Activated CD4-positive, alpha-beta T cell treated with anti-CD3 and anti-CD28 coated beads for 1 hour (primary cell): ENCODE data around the gene PIK3C2B.
"Not testable (repeated sequence)": the region's sequence is repeated elsewhere in the genome, so short reads cannot be mapped to it uniquely, and the experiment has no call there.

Source experiments
- DNase-seq: peaks from one replicate; pipeline ENCODE4 v3.0.0-alpha.2; 2020

Gene PIK3C2B

DNA sequence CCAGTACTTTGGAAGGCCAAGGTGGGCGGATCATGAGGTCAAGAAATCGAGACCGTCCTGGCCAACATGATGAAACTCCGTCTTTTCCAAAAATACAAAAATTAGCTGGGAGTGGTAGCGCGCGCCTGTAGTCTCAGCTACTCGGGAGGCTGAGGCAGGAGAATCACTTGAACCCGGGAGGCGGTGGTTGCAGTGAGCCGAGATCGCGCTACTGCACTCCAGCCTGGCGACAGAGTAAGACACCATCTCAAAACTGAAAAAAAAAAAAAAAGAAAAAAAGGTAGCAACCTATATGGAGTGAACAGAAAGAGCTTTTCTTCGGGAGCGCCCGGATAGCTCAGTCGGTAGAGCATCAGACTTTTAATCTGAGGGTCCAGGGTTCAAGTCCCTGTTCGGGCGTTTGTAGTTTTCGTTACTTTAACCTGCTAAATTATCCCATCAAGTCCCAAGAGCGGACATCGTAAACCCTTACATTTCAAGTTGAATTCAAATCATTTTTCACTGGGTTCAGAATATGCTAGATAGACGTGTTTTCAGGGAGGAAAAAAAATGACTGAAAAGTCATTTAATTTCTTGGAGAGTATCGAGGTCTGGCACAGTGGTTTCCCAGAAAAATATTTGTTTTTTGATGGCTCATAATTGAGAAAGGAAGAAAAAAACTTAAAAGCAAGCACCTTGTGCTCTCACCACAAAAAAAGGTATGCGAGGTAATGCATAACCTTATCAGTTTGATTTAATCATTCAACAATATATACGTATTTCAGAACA lies 11.8 kb upstream of the PIK3C2B start:
- DNase-seq: peak; percentile 56

DNA sequence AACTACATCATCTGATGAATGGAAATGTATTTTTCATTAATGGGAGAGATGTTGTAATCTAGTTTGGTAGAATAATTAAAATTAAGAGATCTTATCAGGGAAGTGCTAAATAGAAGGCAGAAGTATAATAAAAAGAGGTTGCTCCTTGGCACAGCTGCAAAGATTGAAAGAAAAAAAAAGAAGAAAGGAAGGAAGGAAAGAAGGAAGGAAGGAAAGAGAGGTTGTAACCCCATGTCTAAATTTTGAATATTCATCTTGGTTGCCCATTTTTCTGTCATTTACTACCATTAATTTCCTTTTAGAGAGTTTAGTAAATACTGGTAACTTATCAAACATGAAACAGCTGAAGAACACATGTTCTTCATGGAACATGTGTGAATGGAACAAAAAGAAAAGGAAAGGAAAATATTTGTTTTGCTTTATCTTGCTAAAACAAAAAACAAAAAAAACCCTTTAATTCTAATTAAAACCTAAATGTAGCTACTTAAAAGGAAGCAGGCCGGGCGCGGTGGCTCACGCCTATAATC lies 11.1 kb upstream of the PIK3C2B start:
- DNase-seq: no peak

DNA sequence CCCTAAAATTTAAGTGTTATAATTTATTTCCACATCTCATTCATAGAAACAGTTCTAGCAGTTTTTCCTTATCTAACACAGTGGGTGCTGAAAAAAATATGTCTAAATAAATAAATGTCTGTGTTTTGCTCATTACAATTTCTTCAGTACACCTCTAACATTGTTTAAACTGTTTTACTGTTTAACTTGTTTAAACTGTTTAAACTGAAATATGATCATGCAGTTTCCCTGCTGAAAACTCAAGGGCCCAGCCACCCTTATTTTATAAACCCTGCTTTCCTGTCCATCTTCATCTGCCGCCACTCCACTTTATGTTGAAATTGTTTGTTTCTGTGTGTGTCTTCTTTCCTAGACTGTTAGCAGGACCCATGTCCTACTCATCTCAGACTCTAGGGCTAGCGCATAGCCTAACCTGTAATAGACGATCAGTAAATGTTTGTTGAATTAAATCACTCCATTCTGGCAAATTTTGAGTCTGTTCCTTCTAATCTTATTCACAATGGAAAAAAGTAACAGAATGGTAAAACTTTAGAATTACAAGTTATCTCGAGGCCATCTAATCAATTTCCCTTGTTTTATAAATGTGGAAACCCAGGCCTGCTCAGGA lies 9.4 kb upstream of the PIK3C2B start:
- no peak for DNase-seq

DNA sequence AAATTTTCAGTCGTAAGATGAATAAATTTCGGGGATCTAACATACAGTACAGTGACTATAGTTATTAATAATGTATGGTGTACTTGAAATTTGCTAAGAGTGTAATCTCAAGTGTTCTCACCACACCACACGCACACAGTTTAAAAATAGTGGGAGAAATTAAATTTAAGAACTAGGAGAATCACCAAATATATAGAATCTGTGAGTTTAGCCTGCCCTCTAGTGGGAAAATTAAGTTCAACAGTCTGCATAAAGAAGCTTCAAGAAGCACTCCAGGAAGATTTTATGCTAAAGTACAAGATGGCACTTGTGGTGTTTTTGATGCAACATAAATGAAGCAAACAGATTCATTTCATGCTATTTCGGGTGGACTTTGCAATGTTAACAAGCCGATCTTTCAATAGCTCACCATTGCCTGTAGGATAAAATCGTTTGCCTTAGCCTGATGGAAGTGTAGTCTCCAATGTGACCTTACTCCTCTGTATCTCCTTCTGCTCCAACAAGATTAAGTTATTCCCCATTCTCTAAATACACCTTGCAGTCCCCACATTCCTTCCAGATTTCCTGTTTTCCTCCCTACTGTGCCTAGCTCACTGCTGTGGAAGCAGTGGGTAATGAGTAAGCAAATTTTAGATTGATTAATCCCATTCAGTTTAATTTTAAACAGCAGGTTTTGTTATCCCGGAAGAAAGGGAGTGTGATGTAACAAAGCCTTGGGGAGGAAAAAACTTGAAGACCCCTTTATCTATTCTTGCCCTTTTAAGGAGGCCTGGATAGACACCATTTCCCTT lies 8.7 kb upstream of the PIK3C2B start:
- no peak for DNase-seq

DNA sequence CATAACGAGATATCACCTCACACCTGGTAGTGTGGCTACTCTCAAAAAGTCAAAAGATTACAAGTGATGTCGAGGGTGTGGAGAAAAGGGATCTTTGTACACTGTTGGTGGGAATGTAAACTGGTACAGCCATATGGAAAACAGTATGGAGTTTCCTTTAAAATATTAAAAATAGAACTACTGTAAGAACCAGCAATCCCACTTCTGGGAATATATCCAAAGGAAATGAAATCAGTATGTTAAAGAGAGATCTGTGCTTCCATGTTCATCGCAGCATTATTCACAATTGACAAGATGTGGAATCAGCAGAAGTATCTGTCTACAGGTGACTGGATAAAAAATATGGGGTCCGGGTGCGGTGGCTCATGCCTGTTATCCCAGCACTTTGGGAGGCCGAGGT lies 7.6 kb upstream of the PIK3C2B start:
- no peak for DNase-seq

DNA sequence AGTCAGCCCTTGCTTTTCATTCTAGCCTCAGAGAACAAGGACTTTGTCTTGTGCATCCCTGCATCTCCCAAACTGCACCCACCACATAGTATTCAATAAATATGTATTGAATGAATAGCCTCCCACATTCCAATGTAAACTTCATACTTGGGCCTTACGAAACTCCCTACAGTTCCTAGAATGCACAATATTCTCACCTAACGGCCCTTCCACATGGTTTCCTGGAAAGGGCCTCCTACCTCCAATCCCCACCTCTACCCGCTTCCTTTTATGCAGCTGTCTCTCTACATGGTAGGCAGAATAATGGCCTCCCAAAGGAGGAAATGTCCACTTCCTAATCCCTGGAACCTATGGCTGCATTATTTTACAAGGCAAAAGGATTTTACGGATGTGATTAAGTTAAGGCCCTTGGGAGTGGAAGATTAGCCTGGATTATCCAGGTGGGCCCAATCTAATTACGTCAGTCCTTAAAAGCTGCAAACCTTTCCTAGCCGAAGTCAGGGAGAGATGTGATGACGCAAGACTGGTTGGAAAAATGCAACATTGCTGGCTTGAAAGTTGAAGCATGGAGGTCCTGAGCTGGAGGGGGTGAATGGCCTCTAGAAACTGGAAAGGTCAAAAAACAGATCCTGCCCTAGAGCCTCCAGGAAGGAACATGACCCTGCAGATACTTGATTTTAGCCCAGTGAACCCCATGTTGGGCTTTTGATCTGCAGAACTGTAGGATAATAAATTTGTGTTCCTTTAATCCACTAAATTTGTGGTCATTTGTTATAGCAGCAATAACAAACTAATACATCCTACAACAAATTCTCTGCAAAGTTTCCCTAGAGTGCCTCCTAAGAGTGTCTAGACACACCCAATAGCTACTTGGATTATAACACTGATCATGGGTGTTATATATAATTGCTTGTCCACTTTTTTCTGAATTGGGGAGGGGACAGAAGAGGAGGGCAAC lies 5.2 kb upstream of the PIK3C2B start:
- no peak for DNase-seq

DNA sequence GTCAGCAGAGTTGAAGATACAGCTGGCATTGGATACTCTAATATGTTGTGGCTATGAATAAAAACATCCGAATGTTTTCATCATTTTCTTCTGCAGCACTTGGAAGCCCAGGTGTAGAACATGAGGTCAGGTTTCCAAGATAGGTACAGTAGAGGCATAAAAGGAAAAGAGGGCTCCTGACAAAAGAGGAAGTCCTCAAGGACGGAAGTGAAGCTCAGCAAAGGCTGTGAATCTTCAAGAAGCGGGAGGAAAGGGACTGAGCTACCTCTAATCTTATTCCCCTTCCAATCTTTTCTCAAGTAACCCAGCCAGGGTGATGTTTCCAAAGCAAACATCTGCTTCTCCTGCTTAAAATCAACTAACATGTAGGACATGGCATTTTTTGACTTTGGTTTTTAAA lies 4.4 kb upstream of the PIK3C2B start:
- DNase-seq: no peak

DNA sequence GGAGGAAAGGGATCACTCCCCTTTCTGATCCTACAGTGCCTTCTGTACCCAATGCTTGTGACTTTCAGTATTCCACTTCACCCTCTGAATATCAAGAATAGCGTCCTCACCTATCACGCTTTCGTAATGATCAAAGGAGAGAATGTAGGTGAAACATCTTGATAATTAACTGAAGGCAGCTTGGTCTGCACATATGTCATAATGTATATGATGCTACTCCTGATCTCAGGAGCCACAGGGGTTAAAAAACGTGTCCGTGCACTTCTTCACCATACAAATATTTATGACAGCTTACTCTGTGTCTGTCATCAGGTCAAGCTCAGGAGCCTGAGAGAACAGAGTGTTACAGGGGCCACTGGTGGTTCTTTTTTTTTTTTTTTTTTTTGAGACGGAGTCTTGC lies 1.2 kb upstream of the PIK3C2B start:
- DNase-seq: no peak

DNA sequence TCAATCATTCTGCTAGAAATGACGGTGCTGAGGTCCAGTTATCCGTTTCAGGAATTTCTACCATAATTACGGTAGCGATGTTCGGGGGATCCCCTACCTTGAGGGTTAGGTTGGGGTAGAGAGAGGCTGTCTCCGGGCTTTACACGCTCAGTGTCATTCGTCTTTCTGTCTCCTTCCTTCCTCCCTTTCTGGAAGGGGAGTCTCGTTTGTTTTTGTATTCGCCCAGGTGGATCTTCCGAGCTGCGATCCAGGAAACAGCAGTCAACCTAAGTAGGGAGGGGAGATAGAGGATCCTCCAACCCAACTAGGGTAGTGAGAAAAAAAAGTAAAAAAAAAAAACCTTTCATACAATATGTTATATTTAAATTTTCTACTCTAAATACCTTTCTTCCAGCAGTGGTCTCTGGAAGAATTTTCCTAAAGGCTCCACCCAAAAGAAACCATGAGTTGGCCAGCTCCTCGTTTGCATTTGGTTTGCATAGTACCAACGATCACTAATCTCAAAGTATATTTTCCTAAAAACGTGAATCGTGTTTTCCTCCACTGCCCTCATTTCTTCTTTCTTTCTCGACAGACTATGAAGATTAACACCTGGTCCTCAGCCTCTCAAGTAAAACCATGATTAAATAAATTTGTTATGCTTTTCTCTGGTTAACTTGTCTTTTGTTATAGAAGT lies 611 bp upstream of the PIK3C2B start:
- DNase-seq: no peak

DNA sequence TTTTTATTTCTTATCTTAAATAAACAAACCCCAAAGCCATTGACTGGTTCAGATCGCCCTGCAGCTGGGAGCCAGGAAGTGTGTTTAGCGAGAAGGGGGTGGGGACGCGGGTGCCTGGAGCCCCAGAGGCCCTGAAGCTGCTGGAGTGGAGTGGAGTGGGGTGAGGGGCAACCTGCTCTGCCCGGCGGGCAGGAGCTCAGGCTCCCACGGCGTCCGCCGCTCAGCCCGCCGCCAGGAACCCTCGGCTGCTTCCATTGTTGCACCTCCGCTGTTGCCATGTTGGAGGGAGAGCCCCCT lies 673 bp downstream of the PIK3C2B start:
- peak; percentile 16 for DNase-seq

DNA sequence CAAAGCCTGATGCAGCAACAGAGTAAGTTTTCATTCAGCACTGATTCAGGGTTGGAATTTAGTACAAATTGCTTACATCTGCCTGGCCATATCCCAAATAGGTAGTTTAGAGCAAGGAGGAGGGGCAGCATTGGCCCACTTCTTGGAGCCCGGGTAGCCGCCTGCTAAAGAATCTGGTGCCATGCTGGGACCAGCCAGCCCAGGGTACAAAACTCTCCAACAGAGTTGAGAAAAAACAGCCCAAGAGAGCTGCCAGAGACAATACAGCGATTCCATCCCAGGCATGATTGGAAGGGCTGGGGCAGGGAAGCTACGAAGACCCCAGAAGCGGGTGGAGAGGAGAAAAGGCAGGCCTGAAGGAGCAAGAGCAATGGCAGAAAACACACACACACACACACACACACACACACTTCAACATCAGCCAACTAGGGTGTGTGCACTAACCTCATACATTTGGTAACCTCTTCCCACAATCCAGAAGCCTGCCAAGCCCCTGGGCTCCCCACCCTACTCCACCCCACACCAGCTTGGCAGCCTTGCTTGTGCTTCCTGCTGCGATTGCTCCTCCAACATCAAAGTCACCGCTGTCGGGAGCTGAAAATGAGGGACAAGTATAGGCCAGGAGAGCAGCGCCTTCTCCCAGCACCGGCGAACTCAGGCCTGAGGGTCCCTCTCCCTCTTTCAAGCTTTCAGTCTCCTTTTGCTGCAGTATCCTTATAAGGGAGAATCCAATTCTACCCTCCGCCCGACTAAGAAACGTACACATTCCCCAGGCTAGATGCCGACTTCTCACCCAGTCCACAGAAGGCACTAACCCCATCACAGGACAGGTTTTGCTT lies 1.2 kb downstream of the PIK3C2B start:
- DNase-seq: no peak

DNA sequence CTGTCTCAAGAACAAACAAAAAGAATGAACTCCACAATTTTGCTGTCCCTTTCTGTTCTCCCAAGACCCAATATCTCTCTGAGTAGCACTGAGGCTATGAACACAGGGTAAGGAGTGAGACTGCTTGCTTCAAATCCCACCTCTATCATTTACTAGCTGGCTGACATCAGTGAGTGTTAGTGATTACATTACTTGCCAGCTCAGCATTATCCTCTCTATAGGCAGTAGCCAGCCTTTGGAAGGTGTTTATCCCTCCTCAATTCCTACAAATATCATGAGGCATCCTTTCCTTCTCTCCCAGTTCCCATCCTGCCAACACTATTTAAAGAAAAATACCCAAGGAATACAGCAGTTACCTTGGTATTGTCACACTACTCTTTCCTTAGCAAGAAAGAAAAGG lies 3.0 kb downstream of the PIK3C2B start:
- DNase-seq: no peak

DNA sequence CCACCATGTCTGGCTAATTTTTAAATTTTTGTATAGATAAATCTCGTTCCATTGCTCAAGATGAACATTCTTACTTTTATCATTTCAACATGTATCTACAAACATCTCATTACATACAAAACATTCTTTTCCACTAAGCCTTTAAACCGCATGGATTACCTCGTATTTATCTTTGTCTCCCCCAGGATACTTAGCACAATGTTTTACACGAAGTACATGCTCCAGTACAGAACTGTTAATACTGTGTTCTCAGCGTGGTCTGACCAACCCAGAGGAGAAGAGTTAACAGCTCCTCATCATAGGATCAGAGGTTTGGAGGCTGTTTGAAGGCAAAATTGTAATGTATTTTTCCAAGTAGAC lies 7.4 kb downstream of the PIK3C2B start:
- no peak for DNase-seq

DNA sequence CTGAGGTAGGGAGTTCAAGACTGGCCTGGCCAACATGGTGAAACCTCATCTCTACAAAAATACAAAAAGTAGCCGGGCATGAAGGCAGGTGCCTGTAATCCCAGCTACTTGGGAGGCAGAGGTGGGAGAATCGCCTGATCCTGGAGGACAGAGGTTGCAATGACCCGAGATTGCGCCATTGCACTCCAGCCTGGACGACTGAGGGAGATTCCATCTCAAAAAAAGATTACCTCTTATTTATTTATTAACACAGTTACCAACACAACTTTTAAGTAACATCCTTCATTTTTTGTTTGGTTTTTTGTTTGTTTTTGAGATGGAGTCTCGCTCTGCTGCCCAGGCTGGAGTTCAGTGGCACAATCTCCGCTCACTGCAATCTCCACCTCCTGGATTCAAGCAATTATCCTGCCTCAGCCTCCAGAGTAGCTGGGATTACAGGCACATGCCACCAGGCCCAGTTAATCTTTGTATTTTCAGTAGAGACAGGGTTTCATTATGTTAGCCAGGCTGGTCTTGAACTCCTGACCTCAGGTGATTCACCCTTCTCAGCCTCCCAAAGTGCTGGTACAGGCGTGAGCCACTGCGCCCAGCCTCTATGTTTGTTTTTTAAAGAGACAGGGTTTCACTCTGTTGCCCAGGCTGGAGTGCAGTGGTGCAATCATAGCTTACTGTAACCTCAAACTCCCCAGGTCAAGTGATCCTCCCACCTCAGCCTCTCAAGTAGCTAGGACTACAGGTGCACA lies 7.9 kb downstream of the PIK3C2B start:
- not testable (repeated sequence) for DNase-seq

DNA sequence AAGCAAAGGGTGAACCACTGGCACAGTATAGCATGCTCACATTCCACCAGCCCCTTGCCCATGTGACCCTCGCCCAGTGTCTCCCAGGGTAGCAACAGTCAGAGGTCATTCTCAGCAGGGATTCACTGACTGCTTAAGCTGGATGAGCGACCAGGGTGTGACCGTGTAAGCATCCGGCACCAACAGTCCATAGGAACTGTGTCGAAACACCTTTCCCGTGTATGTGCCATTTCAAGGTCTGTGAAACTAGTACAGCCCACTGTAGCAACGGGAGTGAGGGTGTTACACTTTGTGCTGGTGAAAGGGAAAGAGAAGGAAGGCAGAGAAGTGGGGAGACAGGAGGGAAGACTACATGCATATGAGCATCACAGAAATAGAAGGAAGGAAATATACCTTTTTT lies 10.8 kb downstream of the PIK3C2B start:
- no peak for DNase-seq

DNA sequence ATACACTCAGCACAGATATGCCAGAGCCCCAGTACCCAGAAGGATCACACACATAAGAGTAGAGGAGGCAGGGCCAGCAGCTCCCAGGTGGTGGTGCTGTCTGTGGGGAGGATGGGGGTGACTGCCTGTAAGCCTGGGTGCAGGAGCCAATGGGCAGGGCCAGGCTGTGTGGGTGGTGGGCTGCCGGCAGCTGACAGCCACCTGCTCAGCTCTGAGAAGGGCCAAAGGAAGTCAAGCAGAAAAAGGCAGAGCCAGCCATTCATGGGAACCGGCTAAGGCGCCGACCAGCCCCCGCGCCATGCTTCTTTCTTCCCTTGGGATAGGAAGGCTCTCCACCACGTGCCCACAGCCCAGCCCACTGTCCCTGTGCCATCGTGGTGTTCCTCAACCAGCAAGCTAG lies 14.1 kb downstream of the PIK3C2B start:
- DNase-seq: no peak

DNA sequence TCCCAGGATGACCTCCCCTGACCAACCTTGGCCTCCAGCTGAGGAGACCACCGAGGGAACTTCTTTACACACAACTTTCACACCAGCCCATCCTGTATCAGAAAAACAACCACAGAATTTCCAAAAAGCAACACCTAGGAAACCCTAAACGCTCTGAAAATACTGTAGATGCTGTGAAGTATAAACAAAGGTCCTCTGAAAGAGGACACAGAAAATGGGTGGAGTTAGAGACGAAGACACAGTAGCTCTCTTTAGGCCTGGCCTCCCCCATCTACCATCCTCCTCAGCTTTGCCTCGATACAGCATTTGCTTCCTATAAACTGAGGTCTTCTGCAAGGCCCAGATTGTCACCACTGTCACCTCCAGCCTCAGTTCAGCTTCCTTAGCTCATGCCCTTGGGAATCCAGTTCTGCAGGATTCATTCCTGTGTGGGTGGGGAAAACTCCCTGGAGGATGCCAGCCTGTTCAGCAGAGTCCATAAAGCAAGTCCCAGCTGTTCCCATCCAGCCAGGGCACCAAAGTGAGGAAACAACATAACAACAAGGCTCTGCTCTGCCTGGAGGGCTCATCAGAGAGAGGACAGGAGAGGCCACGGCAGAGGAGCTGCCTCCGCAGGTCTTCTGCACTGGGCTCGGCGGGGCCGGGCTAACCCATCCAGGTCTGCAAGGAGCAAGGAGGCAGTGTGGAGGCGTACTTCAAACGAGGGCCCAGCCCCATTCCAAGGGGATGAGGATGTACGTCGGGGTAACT lies 15.0 kb downstream of the PIK3C2B start:
- no peak for DNase-seq

DNA sequence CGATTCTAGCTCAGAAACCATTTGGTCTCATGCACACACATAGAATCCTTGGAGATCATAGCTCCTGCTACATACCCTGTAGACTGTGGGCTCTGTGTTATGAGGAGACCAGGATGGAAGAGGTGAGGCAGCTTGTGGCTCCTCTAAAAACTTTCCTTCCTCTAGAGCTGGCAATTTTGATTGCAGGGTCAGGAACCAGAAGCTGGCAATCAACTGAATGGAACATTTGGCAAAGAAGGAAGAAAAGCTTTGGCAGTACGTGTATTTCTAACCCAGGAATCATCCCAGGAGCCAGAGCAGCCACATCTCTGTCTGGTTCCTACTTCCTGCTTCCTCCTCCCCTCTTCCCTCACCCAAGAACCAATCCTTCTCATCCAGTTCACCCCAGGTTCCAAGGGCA lies 15.7 kb downstream of the PIK3C2B start:
- no peak for DNase-seq

DNA sequence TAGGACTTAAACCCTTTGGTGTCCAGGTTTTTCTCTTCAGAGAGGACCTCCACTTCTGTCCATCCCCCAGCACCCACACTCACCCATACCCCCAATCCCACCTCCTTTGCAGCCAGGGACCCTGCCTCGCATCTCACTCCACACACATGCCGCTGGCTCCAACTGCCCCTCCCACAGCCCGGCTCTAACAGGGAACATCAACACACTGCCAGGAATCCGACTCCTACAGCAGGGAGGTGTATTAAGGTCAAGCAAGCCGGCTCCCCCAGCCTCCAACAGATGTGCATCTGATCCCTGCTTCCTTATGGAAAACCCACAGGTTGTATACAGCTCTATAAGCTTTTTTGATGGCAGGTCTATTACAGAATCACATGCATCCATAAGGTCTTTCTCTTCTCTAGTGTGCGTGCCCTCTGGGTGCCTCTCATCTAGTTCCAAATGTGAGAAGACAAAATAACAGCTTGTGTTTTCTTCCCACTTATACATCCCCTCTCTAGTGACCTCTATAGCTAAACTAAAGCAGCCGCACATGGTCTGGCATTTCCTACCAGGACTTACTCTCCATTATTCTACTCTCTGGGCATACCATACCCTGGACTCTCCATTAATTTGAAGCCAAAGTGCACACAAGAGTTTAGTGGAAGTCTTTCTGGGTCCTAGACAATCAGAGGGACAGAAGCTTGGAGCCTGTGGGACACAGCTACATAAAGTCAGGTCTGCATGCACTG lies 16.3 kb downstream of the PIK3C2B start:
- no peak for DNase-seq
